ENCODE data around the gene HES4. TPM values are rescaled to one million over a fixed set of nuclear protein-coding genes. Genes with fewer than 3 reads are reported as not detected.
"Not testable (repeated sequence)": the region's sequence is repeated elsewhere in the genome, so short reads cannot be mapped to it uniquely, and the experiment has no call there.

Gene HES4
- total and polyA plus RNA-seq, 2 of the 13 experiments (the other 11 are each of a cell fraction or from before 2014, with no cell fraction given), result 8.8 to 10.6 TPM

DNA sequence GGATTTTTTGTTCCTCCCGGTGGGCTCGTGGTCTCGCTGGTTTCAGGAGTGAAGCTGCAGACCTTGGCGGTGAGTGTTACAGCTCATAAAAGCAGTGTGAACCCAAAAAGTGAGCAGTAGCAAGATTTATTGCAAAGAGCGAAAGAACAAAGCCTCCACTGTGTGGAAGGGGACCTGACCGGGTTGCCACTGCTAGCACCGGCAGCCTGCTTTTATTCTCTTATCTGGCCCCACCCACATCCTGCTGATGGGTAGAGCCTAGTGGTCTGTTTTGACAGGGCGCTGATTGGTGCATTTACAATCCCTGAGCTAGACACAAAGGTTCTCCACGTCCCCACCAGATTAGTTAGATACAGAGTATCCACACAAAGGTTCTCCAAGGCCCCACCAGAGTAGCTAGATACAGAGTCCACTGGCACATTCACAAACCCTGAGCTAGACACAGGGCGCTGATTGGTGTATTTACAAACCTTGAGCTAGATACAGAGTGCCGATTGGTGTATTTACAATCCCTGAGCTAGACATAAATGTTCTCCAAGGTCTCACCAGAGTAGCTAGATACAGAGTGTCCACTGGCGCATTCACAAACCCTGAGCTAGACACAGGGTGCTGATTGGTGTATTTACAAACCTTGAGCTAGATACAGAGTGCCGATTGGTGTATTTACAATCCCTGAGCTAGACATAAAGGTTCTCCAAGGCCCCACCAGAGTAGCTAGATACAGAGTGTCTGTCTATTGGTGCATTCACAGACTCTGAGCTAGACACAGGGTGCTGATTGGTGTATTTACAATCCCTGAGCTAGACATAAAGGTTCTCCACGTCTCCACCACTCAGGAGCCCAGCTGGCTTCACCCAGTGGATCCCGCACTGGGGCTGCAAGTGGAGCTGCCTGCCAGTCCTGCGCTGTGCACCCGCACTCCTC, 17.8 kb upstream of the HES4 start:
- H3K36me3 ChIP-seq (replicated peaks in 1 of 2; ENCODE audit: control insufficient read depth in 1 of 2, insufficient read depth in 2 of 2, low read length in 2 of 2); H3K9me3 ChIP-seq (ENCODE audit: low read length); BruUV-seq (replicated peaks); CTCF ChIA-PET (ENCODE audit: low intra/inter-chr PET ratio, low total read pairs); in situ Hi-C loops (cut with HindIII; ENCODE audit: extremely low pct_ligation_motif_present, low pct_unique_long_range_greater_than_20kb); H2AFZ ChIP-seq (ENCODE audit: low read length); H3K27me3 ChIP-seq (ENCODE audit: control insufficient read depth in 1 of 2, insufficient read depth in 2 of 2, low read length in 2 of 2); ATAC-seq; H3K4me3 ChIP-seq (replicated peaks in 1 of 3; ENCODE audit: insufficient read depth in 1 of 3, low read depth in 2 of 3, low read length in 3 of 3); intact Hi-C loops (cut with micrococcal nuclease; ENCODE audit: unreplicated experiment); TF ChIP-seq SP1, CREB1 (IDR thresholded peaks at IDR 0.05): not testable (repeated sequence)
- DNase-seq (ENCODE audit: low spot score) (peak; percentile 61), FAIRE-seq (peak; percentile 23)
- Histone ChIP-seq H3K4me2 (ENCODE audit: low read depth, low read length) (peak overlapping the region; percentile 36; the same call in 1 of the 2 replicates), H3K79me2 (ENCODE audit: insufficient read depth, low read length) (peaks cover 13% of the 10 kb centered on the region), H3K27ac (ENCODE audit: extremely low read length, insufficient read depth, low read length) (peak overlapping the region; percentile 61), H3K9ac (ENCODE audit: insufficient read depth, low read depth, low read length) (peak overlapping the region; percentile 43; the same call in 1 of the 2 replicates), H4K20me1 (ENCODE audit: insufficient read depth, low read length) (peaks cover 13% of the 10 kb centered on the region; the same call in 1 of the 2 replicates), H3K4me1 (ENCODE audit: insufficient read depth, low read length) (peaks cover 71% of the 10 kb centered on the region)
- WGBS (ENCODE audit: low lambda C conversion rate), result 69% methylated on average over 13 of the region's 17 CpGs
- TF ChIP-seq ZMYM2 (CRISPR knock-in tag; IDR thresholded peaks at IDR 0.05) (peak; percentile 33; the same call in 1 of the 2 replicates), TEAD3 (CRISPR knock-in tag; optimal IDR thresholded peaks at IDR 0.05; ENCODE audit: borderline replicate concordance) (peak; percentile 7), ZGPAT (CRISPR knock-in tag; IDR thresholded peaks at IDR 0.05) (peak; percentile 44; the same call in 1 of the 2 replicates), NFYB (CRISPR knock-in tag; IDR thresholded peaks at IDR 0.05) (peak; percentile 74), POLR2AphosphoS5 (IDR thresholded peaks at IDR 0.05; ENCODE audit: low read depth, low read length) (peak; percentile 65), ZMYM4 (CRISPR knock-in tag; IDR thresholded peaks at IDR 0.05) (peak; percentile 78), TAF1 (CRISPR knock-in tag; IDR thresholded peaks at IDR 0.05) (peak; percentile 27; the same call in 1 of the 2 replicates), DR1 (CRISPR knock-in tag; IDR thresholded peaks at IDR 0.05) (0 out of 2 replicates have a peak, but pooled peaks have one; percentile 47), POLR2A (IDR thresholded peaks at IDR 0.05; ENCODE audit: insufficient read depth in 1 of 2, low read depth in 2 of 2, low read length in 2 of 2) (peak in 1 of 2 experiments; percentile 77; a peak in 2 of 4 replicates), DRAP1 (CRISPR knock-in tag; IDR thresholded peaks at IDR 0.05) (peak; percentile 93), SP1 (CRISPR knock-in tag; IDR thresholded peaks at IDR 0.05) (0 out of 2 replicates have a peak, but pooled peaks have one; percentile 27), SP5 (CRISPR knock-in tag; IDR thresholded peaks at IDR 0.05; ENCODE audit: borderline replicate concordance, low read depth) (0 out of 2 replicates have a peak, but pooled peaks have one; percentile 21), IRF2 (CRISPR knock-in tag; IDR thresholded peaks at IDR 0.05) (0 out of 2 replicates have a peak, but pooled peaks have one; percentile 22), KAT8 (CRISPR knock-in tag; IDR thresholded peaks at IDR 0.05) (0 out of 2 replicates have a peak, but pooled peaks have one; percentile 29), NFYC (CRISPR knock-in tag; IDR thresholded peaks at IDR 0.05) (peak; percentile 77), POLR2G (IDR thresholded peaks at IDR 0.05; ENCODE audit: low read depth, low read length) (peak; percentile 72), CREB1 (CRISPR knock-in tag; IDR thresholded peaks at IDR 0.05) (0 out of 2 replicates have a peak, but pooled peaks have one; percentile 29), MED1 (CRISPR knock-in tag; IDR thresholded peaks at IDR 0.05) (0 out of 2 replicates have a peak, but pooled peaks have one; percentile 19)
- POLR2A ChIA-PET, result interaction anchor here (1.0 to 5.9 kb wide), 6 partner anchors 11 to 51 kb away, joined by 3 to 61 read pairs (median 8); partner anchors contain the start of genes HES4 and PLEKHN1

All from HepG2 (cell line).